Kidney glomerular epithelial cell (primary cell): ENCODE measurements around the gene NEIL3.
"Not testable (repeated sequence)": the region's sequence is repeated elsewhere in the genome, so short reads cannot be mapped to it uniquely, and the experiment has no call there.

Experiments used
- DNase-seq: peaks from one replicate; lab custom pipeline; 2025; lab: John Stamatoyannopoulos, UW

The NEIL3 gene

GRCh38 chr4:177302371-177303100 lies 7.1 kb upstream of the NEIL3 start:
- DNase-seq = no peak

- no peak for DNase-seq
These were observed 5.6 kb upstream of the NEIL3 start for GRCh38 chr4:177304094-177304493.

- not testable (repeated sequence) for DNase-seq
These were observed 4.8 kb upstream of the NEIL3 start for GRCh38 chr4:177304864-177305263.

GRCh38 chr4:177308125-177308524 lies 1.5 kb upstream of the NEIL3 start:
- DNase-seq = peak; percentile 17

- DNase-seq = no peak
These were observed 690 bp upstream of the NEIL3 start for GRCh38 chr4:177308847-177309521.

- no peak for DNase-seq
These were observed 1.9 kb downstream of the NEIL3 start for GRCh38 chr4:177311589-177311988.

- DNase-seq = no peak
These were observed 3.6 kb downstream of the NEIL3 start for GRCh38 chr4:177313263-177313662.

- no peak for DNase-seq
These were observed 6.2 kb downstream of the NEIL3 start for GRCh38 chr4:177315767-177316464.

GRCh38 chr4:177320721-177321120 lies 11.0 kb downstream of the NEIL3 start:
- no peak for DNase-seq

- DNase-seq = no peak
These were observed 12.0 kb downstream of the NEIL3 start for GRCh38 chr4:177321647-177322046.

GRCh38 chr4:177322266-177322665 lies 12.6 kb downstream of the NEIL3 start:
- DNase-seq = no peak

- DNase-seq = no peak
These were observed 13.2 kb downstream of the NEIL3 start for GRCh38 chr4:177322881-177323280.

GRCh38 chr4:177323416-177323815 lies 13.7 kb downstream of the NEIL3 start:
- DNase-seq = no peak

GRCh38 chr4:177332119-177332518 lies 22.4 kb downstream of the NEIL3 start:
- DNase-seq = no peak

GRCh38 chr4:177339477-177340374 lies 30.1 kb downstream of the NEIL3 start:
- DNase-seq = peak; percentile 73

- no peak for DNase-seq
These were observed 38.7 kb downstream of the NEIL3 start for GRCh38 chr4:177348348-177348747.

- DNase-seq = no peak
These were observed 39.5 kb downstream of the NEIL3 start for GRCh38 chr4:177349191-177349590.

- no peak for DNase-seq
These were observed 42.1 kb downstream of the NEIL3 start for GRCh38 chr4:177351622-177352244.

- no peak for DNase-seq
These were observed 46.5 kb downstream of the NEIL3 start for GRCh38 chr4:177356206-177356605.

- DNase-seq = no peak
These were observed 47.2 kb downstream of the NEIL3 start for GRCh38 chr4:177356921-177357320.

- no peak for DNase-seq
These were observed 57.7 kb downstream of the NEIL3 start for GRCh38 chr4:177367336-177367735.

- DNase-seq = no peak
These were observed 59.7 kb downstream of the NEIL3 start for GRCh38 chr4:177369372-177369771.
